ENCODE results near the gene MS4A6A. TPM values are rescaled to one million over a fixed set of nuclear protein-coding genes. Genes with fewer than 3 reads are reported as not detected.

Gene MS4A6A
- total RNA-seq, 4 donors from 2014 or later: 4.6 to 26.6 (median 18.8) TPM

DNA sequence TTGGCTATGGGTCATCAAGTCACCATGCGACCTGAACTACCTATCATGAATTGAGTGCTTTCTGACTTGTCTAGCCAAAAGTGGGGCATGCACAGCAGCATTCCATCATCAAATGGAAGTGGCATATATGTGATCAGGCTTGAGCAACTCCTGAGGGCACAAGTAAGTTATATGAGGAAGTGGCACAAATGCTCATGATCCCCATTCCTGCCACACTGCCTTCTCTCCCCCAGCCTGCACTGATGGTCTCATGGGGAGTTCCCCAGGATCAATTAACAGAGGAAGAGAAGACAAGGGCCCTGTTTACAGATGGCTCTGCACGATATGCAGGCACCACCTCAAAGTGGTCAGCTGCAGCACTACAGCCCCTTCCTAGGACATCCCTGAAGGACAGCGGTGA is 38.3 kb upstream of the MS4A6A start:
- Histone ChIP-seq H3K36me3 (no peaks in the 10 kb centered on the region), H3K27me3 (no peaks in the 10 kb centered on the region), H3K4me1 (no peaks in the 10 kb centered on the region), H3K27ac (no peak overlapping the region), H3K9me3 (no peaks in the 10 kb centered on the region), H3K4me3 (no peak overlapping the region)
- in situ Hi-C loops (cut with MboI; ENCODE audit: low sequenced_read_pairs in 4 of 4) (no loop called here), intact Hi-C loops (cut with DNase I; ENCODE audit: low total_unique reads) (no loop called here)
- TF ChIP-seq CTCF (IDR thresholded peaks at IDR 0.05 in 4 of 5, conservative IDR thresholded peaks at IDR 0.05 in 1 of 5) (no peak), POLR2A (IDR thresholded peaks at IDR 0.05) (no peak)
- DNase-seq (no peak), ATAC-seq (no peak)

DNA sequence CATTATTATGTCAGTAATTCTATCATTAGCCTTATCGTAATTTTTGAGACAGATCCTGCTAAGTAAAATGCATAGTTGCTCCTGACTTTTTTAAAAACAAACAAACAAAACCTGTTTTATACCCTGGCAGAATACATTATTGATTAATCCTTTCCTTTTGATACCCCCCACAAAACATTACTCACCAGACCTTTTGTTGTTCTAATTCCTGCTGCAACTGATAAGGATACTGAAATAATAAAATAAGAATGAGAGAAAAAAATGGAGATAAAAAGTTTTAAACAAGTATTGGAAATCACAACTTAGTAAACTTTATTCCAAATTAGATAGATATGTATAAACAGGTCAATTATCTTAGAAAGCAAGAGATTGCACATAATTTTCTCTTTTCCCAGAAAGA is 31.5 kb upstream of the MS4A6A start:
- H3K4me3 ChIP-seq: no peak overlapping the region
- DNase-seq: no peak
- H3K27me3 ChIP-seq: no peaks in the 10 kb centered on the region
- no peak for ATAC-seq
- H3K27ac ChIP-seq: no peak overlapping the region
- in situ Hi-C loops (cut with MboI; ENCODE audit: low sequenced_read_pairs in 4 of 4): no loop called here
- no peaks in the 10 kb centered on the region for H3K9me3 ChIP-seq
- no peaks in the 10 kb centered on the region for H3K36me3 ChIP-seq
- H3K4me1 ChIP-seq: no peaks in the 10 kb centered on the region
- TF ChIP-seq POLR2A (IDR thresholded peaks at IDR 0.05) (no peak), CTCF (IDR thresholded peaks at IDR 0.05 in 4 of 5, conservative IDR thresholded peaks at IDR 0.05 in 1 of 5) (no peak)
- intact Hi-C loops (cut with DNase I; ENCODE audit: low total_unique reads): no loop called here

GRCh38 chr11:60211206-60211605 is 28.3 kb upstream of the MS4A6A start:
- ATAC-seq (no peak), DNase-seq (no peak)
- no peak overlapping the region for H3K4me3 ChIP-seq
- no peaks in the 10 kb centered on the region for H3K9me3 ChIP-seq
- no peaks in the 10 kb centered on the region for H3K36me3 ChIP-seq
- no peak overlapping the region for H3K27ac ChIP-seq
- in situ Hi-C loops (cut with MboI; ENCODE audit: low sequenced_read_pairs in 4 of 4) (no loop called here), intact Hi-C loops (cut with DNase I; ENCODE audit: low total_unique reads) (no loop called here)
- H3K4me1 ChIP-seq: no peaks in the 10 kb centered on the region
- TF ChIP-seq POLR2A (IDR thresholded peaks at IDR 0.05) (no peak), CTCF (IDR thresholded peaks at IDR 0.05 in 4 of 5, conservative IDR thresholded peaks at IDR 0.05 in 1 of 5) (no peak)
- no peaks in the 10 kb centered on the region for H3K27me3 ChIP-seq

GRCh38 chr11:60209977-60210376 is 27.1 kb upstream of the MS4A6A start:
- Histone ChIP-seq H3K27ac (no peak overlapping the region), H3K9me3 (no peaks in the 10 kb centered on the region), H3K36me3 (no peaks in the 10 kb centered on the region), H3K4me3 (no peak overlapping the region), H3K4me1 (no peaks in the 10 kb centered on the region), H3K27me3 (no peaks in the 10 kb centered on the region)
- TF ChIP-seq POLR2A (IDR thresholded peaks at IDR 0.05): no peak
- no peak for TF ChIP-seq CTCF (IDR thresholded peaks at IDR 0.05 in 4 of 5, conservative IDR thresholded peaks at IDR 0.05 in 1 of 5)
- ATAC-seq: no peak
- in situ Hi-C loops (cut with MboI; ENCODE audit: low sequenced_read_pairs in 4 of 4): no loop called here
- intact Hi-C loops (cut with DNase I; ENCODE audit: low total_unique reads): no loop called here
- DNase-seq: no peak

GRCh38 chr11:60208951-60209350 is 26.1 kb upstream of the MS4A6A start:
- ATAC-seq: no peak

More at GRCh38 chr11:60208951-60209350, 26.1 kb upstream of the MS4A6A start:
- Histone ChIP-seq H3K27ac (no peak overlapping the region), H3K9me3 (no peaks in the 10 kb centered on the region), H3K36me3 (no peaks in the 10 kb centered on the region), H3K4me3 (no peak overlapping the region), H3K4me1 (no peaks in the 10 kb centered on the region), H3K27me3 (no peaks in the 10 kb centered on the region)
- intact Hi-C loops (cut with DNase I; ENCODE audit: low total_unique reads) (no loop called here), in situ Hi-C loops (cut with MboI; ENCODE audit: low sequenced_read_pairs in 4 of 4) (no loop called here)
- no peak for DNase-seq
- TF ChIP-seq POLR2A (IDR thresholded peaks at IDR 0.05) (no peak), CTCF (IDR thresholded peaks at IDR 0.05 in 4 of 5, conservative IDR thresholded peaks at IDR 0.05 in 1 of 5) (no peak)
